Measurements from ENCODE around the gene TRIM29.

DNA sequence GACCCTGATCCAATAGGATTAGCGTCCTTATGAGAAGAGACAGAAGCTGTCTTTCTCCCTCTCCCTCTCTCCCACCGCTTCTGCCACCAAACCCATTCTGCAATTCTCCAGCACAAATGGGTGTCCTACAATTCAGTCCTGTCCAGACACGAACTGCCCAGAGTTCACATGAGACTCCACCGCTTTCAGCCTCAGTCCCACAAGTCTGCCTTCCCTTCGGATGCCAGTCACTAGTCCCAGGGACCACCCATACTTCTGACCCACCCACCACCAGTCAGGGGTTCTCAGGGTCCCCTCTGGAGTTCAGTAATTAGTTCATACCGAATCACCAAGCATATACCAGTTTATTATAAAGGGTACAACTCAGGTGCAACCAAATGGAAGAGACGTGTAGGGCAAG lies 73.6 kb downstream of the TRIM29 start:
- no peak for TF ChIP-seq EZH2 (IDR thresholded peaks at IDR 0.05; ENCODE audit: low read length, missing control alignments)
- TF ChIP-seq, protein P1, sequence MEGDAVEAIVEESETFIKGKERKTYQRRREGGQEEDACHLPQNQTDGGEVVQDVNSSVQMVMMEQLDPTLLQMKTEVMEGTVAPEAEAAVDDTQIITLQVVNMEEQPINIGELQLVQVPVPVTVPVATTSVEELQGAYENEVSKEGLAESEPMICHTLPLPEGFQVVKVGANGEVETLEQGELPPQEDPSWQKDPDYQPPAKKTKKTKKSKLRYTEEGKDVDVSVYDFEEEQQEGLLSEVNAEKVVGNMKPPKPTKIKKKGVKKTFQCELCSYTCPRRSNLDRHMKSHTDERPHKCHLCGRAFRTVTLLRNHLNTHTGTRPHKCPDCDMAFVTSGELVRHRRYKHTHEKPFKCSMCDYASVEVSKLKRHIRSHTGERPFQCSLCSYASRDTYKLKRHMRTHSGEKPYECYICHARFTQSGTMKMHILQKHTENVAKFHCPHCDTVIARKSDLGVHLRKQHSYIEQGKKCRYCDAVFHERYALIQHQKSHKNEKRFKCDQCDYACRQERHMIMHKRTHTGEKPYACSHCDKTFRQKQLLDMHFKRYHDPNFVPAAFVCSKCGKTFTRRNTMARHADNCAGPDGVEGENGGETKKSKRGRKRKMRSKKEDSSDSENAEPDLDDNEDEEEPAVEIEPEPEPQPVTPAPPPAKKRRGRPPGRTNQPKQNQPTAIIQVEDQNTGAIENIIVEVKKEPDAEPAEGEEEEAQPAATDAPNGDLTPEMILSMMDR (conservative IDR thresholded peaks at IDR 0.05 in 1 of 2, IDR thresholded peaks at IDR 0.05 in 1 of 2; ENCODE audit: low read depth in 1 of 2, low read length in 2 of 2) = no peak
